GM18873 (cell line): ENCODE measurements around the gene POU4F2.
"Not testable (repeated sequence)": the region's sequence is repeated elsewhere in the genome, so short reads cannot be mapped to it uniquely, and the experiment has no call there.

Source experiments
- ATAC-seq: cut with Tn5 transposase; IDR thresholded peaks from one replicate; pipeline ENCODE4 v1.9.1; 2021; ENCODE audit warnings: mild to moderate bottlenecking, moderate library complexity, moderate number of reproducible peaks; ENCODE audit not compliant: unreplicated experiment, low FRiP score

POU4F2 gene

GRCh38 chr4:146650034-146650433 lies 11.3 kb downstream of the POU4F2 start:
- no peak for ATAC-seq

- ATAC-seq = no peak
Measured at GRCh38 chr4:146654687-146655520, 16.2 kb downstream of the POU4F2 start.

GRCh38 chr4:146655521-146655856 lies 16.8 kb downstream of the POU4F2 start:
- no peak for ATAC-seq

GRCh38 chr4:146661367-146661766 lies 22.7 kb downstream of the POU4F2 start:
- no peak for ATAC-seq

- ATAC-seq = not testable (repeated sequence)
Measured at GRCh38 chr4:146663968-146664311, 25.2 kb downstream of the POU4F2 start.

- no peak for ATAC-seq
Measured at GRCh38 chr4:146674829-146675570, 36.3 kb downstream of the POU4F2 start.
